Dedifferentiated amniotic fluid mesenchymal stem cell (primary cell): ENCODE results near the gene SH3TC1.
A peak's percentile ranks its signal among the peaks of the same experiment; 100 is the strongest.

Experiments
- DNase-seq: peaks from one replicate; pipeline ENCODE4 v3.0.0-alpha.2; 2016; ENCODE audit errors: extremely low spot score

SH3TC1 gene

GRCh38 chr4:8229331-8229975 is 30.4 kb downstream of the SH3TC1 start:
- no peak for DNase-seq

- no peak for DNase-seq
Observed at GRCh38 chr4:8230033-8230432, 30.9 kb downstream of the SH3TC1 start.

- DNase-seq = no peak
Observed at GRCh38 chr4:8230891-8231290, 31.8 kb downstream of the SH3TC1 start.

- DNase-seq = no peak
Observed at GRCh38 chr4:8231551-8232049, 32.5 kb downstream of the SH3TC1 start.

GRCh38 chr4:8232748-8233147 is 33.7 kb downstream of the SH3TC1 start:
- no peak for DNase-seq

- no peak for DNase-seq
Observed at GRCh38 chr4:8233672-8234484, 34.8 kb downstream of the SH3TC1 start.

GRCh38 chr4:8234715-8235114 is 35.6 kb downstream of the SH3TC1 start:
- no peak for DNase-seq

GRCh38 chr4:8235224-8235623 is 36.1 kb downstream of the SH3TC1 start:
- DNase-seq = no peak

- no peak for DNase-seq
Observed at GRCh38 chr4:8235686-8236085, 36.6 kb downstream of the SH3TC1 start.

GRCh38 chr4:8236106-8236919 is 37.2 kb downstream of the SH3TC1 start:
- no peak for DNase-seq

- no peak for DNase-seq
Observed at GRCh38 chr4:8236920-8237195, 37.8 kb downstream of the SH3TC1 start.

GRCh38 chr4:8237256-8237989 is 38.3 kb downstream of the SH3TC1 start:
- no peak for DNase-seq

- DNase-seq = no peak
Observed at GRCh38 chr4:8238036-8238511, 39.0 kb downstream of the SH3TC1 start.

GRCh38 chr4:8238515-8239053 is 39.5 kb downstream of the SH3TC1 start:
- DNase-seq = no peak

GRCh38 chr4:8239226-8239625 is 40.1 kb downstream of the SH3TC1 start:
- DNase-seq = no peak

GRCh38 chr4:8239661-8240060 is 40.6 kb downstream of the SH3TC1 start:
- no peak for DNase-seq

GRCh38 chr4:8240211-8241041 is 41.3 kb downstream of the SH3TC1 start:
- no peak for DNase-seq

- DNase-seq = no peak
Observed at GRCh38 chr4:8241211-8241779, 42.2 kb downstream of the SH3TC1 start.

- peak; percentile 89 for DNase-seq
Observed at GRCh38 chr4:8241895-8242696, 43.0 kb downstream of the SH3TC1 start.
